Ishikawa (cell line): Measurements from ENCODE around the gene CD79A.

Experiments
- CEBPB ChIP-seq: IDR thresholded peaks from 2 replicates; pipeline ENCODE4 v1.6.1; 2012
- CREB1 ChIP-seq: IDR thresholded peaks from 2 replicates; pipeline ENCODE4 v1.6.1; 2012; ENCODE audit warnings: low read depth
- EGR1 ChIP-seq: IDR thresholded peaks from 2 replicates; pipeline ENCODE4 v1.6.1; 2012
- EP300 ChIP-seq: IDR thresholded peaks from 2 replicates; pipeline ENCODE4 v1.6.1; 2012; ENCODE audit warnings: borderline replicate concordance
- FOXM1 ChIP-seq: IDR thresholded peaks from 2 replicates; pipeline ENCODE4 v1.6.1; 2012; ENCODE audit warnings: low read depth, borderline replicate concordance
- NFIC ChIP-seq: IDR thresholded peaks from 2 replicates; pipeline ENCODE4 v1.6.1; 2012
- RAD21 ChIP-seq: IDR thresholded peaks from 2 replicates; pipeline ENCODE4 v1.6.1; 2012; ENCODE audit warnings: low read depth
- TAF1 ChIP-seq: IDR thresholded peaks from 2 replicates; pipeline ENCODE4 v1.6.1; 2012; ENCODE audit warnings: low read depth, mild to moderate bottlenecking
- TEAD4 ChIP-seq: IDR thresholded peaks from 2 replicates; pipeline ENCODE4 v1.6.1; 2012
- YY1 ChIP-seq: IDR thresholded peaks from 2 replicates; pipeline ENCODE4 v1.6.1; 2012; ENCODE audit warnings: low read depth
- ZBTB7A ChIP-seq: IDR thresholded peaks from 2 replicates; pipeline ENCODE4 v1.6.1; 2012; ENCODE audit warnings: low read depth
- TF ChIP-seq, protein P1 (sequence below): IDR thresholded peaks from 2 replicates; pipeline ENCODE4 v1.6.1; 2012; ENCODE audit warnings: low read depth, mild to moderate bottlenecking
- TF ChIP-seq, protein P2 (sequence below): IDR thresholded peaks from 2 replicates; pipeline ENCODE4 v1.6.1; 2012
- TF ChIP-seq, protein P3 (sequence below): IDR thresholded peaks from 2 replicates; pipeline ENCODE4 v1.6.1; 2012

DNA sequence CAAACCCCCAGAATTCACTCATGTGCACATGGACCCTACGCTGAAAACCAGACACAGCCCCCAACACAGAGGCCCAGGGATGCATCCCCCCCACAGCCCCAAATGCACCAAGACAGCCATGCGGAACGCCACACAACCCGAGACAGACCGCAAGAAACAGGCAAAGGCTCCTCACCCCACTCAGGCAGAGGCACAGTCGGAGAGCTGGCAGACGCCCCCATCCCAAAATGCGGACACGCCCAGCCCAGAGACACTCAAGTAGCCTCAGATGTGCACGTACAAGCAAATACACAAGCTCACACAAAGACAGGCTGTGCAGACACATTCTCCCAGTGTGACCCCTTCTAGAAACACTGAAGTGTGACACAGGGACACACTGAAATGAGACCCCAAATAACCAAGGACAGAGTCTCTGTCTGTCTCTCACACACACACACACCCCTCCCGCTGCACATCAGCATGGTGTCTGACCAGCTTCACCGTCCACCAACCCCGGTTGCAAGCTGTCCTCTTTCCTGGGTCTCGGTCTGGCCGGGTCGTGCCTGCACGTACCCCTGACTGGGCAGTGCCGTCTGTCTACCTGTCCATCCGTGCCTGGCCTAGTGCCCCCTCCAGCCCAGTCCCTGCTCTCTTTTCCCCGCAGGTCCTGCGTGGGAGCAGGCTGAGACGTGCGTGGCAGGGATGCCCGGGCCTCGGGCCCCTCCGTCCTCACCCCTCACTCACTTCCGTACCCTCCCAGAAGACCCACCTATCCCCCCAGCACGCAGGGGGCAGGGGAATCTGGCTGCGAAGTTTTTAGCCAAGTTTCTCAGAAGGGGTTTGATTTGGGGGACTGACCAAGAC is 35.0 kb downstream of the CD79A start:
- no peak for TF ChIP-seq RAD21
- TF ChIP-seq CEBPB = no peak
- TF ChIP-seq EGR1 = no peak
- TF ChIP-seq YY1 = no peak
- TF ChIP-seq, protein P1, sequence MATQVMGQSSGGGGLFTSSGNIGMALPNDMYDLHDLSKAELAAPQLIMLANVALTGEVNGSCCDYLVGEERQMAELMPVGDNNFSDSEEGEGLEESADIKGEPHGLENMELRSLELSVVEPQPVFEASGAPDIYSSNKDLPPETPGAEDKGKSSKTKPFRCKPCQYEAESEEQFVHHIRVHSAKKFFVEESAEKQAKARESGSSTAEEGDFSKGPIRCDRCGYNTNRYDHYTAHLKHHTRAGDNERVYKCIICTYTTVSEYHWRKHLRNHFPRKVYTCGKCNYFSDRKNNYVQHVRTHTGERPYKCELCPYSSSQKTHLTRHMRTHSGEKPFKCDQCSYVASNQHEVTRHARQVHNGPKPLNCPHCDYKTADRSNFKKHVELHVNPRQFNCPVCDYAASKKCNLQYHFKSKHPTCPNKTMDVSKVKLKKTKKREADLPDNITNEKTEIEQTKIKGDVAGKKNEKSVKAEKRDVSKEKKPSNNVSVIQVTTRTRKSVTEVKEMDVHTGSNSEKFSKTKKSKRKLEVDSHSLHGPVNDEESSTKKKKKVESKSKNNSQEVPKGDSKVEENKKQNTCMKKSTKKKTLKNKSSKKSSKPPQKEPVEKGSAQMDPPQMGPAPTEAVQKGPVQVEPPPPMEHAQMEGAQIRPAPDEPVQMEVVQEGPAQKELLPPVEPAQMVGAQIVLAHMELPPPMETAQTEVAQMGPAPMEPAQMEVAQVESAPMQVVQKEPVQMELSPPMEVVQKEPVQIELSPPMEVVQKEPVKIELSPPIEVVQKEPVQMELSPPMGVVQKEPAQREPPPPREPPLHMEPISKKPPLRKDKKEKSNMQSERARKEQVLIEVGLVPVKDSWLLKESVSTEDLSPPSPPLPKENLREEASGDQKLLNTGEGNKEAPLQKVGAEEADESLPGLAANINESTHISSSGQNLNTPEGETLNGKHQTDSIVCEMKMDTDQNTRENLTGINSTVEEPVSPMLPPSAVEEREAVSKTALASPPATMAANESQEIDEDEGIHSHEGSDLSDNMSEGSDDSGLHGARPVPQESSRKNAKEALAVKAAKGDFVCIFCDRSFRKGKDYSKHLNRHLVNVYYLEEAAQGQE = no peak
- TF ChIP-seq, protein P2, sequence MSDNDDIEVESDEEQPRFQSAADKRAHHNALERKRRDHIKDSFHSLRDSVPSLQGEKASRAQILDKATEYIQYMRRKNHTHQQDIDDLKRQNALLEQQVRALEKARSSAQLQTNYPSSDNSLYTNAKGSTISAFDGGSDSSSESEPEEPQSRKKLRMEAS = no peak
- no peak for TF ChIP-seq TAF1
- no peak for TF ChIP-seq ZBTB7A
- TF ChIP-seq TEAD4 = no peak
- no peak for TF ChIP-seq EP300
- TF ChIP-seq CREB1 = no peak
- TF ChIP-seq, protein P3, sequence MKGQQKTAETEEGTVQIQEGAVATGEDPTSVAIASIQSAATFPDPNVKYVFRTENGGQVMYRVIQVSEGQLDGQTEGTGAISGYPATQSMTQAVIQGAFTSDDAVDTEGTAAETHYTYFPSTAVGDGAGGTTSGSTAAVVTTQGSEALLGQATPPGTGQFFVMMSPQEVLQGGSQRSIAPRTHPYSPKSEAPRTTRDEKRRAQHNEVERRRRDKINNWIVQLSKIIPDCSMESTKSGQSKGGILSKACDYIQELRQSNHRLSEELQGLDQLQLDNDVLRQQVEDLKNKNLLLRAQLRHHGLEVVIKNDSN = no peak
- TF ChIP-seq FOXM1 = no peak
- TF ChIP-seq NFIC = no peak
